K562 (cell line): ENCODE data around the gene SULT1A1.

Experiments
- CTCF ChIP-seq, 3 experiments: IDR thresholded peaks in 2 of 3; conservative IDR thresholded peaks in 1 of 3; 2 replicates each; pipeline ENCODE4 v1.5.1; 2011 to 2012; ENCODE audit warnings: low read length in 3 of 3, mild to moderate bottlenecking in 3 of 3, control low read depth in 2 of 3, improper control_type of control experiment in 1 of 3, inconsistent platforms in 1 of 3, low read depth in 1 of 3, mixed read lengths in 1 of 3, moderate library complexity in 1 of 3; ENCODE audit not compliant: insufficient read depth in 2 of 3
- E2F1 ChIP-seq: sonication (generic); formaldehyde crosslinking; IDR thresholded peaks from 2 replicates; pipeline ENCODE4 v1.8.1; 2023; ENCODE audit warnings: mild to moderate bottlenecking, missing genetic modification reagents, moderate library complexity
- FOXP1 ChIP-seq: sonication (generic); formaldehyde crosslinking; IDR thresholded peaks from 2 replicates; pipeline ENCODE4 v1.8.0; 2022; ENCODE audit warnings: mild to moderate bottlenecking, missing genetic modification reagents
- FOXP4 ChIP-seq: sonication (generic); formaldehyde crosslinking; IDR thresholded peaks from 2 replicates; pipeline ENCODE4 v1.8.0; 2022; ENCODE audit warnings: mild to moderate bottlenecking, missing genetic modification reagents, borderline replicate concordance
- HNRNPLL ChIP-seq: fragments of 200-400 bp; formaldehyde crosslinking; IDR thresholded peaks from 2 replicates; pipeline ENCODE4 v1.6.1; 2017; ENCODE audit warnings: low read length, low read depth, mild to moderate bottlenecking; ENCODE audit not compliant: poor library complexity, severe bottlenecking
- POLR2AphosphoS5 ChIP-seq: IDR thresholded peaks from 2 replicates; pipeline ENCODE4 v1.6.1; 2011; ENCODE audit warnings: mild to moderate bottlenecking, low read depth, low read length, moderate library complexity; ENCODE audit not compliant: control insufficient read depth, insufficient read depth
- POU5F1 ChIP-seq: fragments of 150-350 bp; IDR thresholded peaks from 2 replicates; pipeline ENCODE4 v1.6.1; 2014; ENCODE audit warnings: borderline replicate concordance, low read length, low read depth, mild to moderate bottlenecking; ENCODE audit not compliant: partially characterized antibody
- PRDM10 ChIP-seq: fragments of 450-650 bp; IDR thresholded peaks from 2 replicates; pipeline ENCODE4 v1.6.1; 2018; ENCODE audit not compliant: partially characterized antibody
- ZNF239 ChIP-seq: fragments of 250-450 bp; sonication (Bioruptor Pico); IDR thresholded peaks from 2 replicates; pipeline ENCODE4 v1.4.0; 2020; ENCODE audit warnings: mild to moderate bottlenecking

- no peak for TF ChIP-seq ZNF239 (CRISPR knock-in tag)
- no peak for TF ChIP-seq E2F1 (CRISPR knock-in tag)
- TF ChIP-seq POLR2AphosphoS5, result no peak
- TF ChIP-seq CTCF (IDR thresholded peaks at IDR 0.05 in 2 of 3, conservative IDR thresholded peaks at IDR 0.05 in 1 of 3; ENCODE audit: insufficient read depth in 2 of 3, low read depth in 1 of 3, low read length in 3 of 3), result no peak
- TF ChIP-seq FOXP4 (CRISPR knock-in tag), result no peak
- no peak for TF ChIP-seq POU5F1
- TF ChIP-seq HNRNPLL, result no peak
- TF ChIP-seq PRDM10, result no peak
- TF ChIP-seq FOXP1 (CRISPR knock-in tag), result no peak
Measured at GRCh38 chr16:28575446-28576109, 34.3 kb downstream of the SULT1A1 start.
